Stimulated activated CD8-positive, alpha-beta memory T cell treated with anti-CD3 and anti-CD28 coated beads, Interleukin-2, amount 100 ng/mL, for 48 hours (primary cell): Measurements from ENCODE around the gene CSF1R.
"Not testable (repeated sequence)": the region's sequence is repeated elsewhere in the genome, so short reads cannot be mapped to it uniquely, and the experiment has no call there.

ENCODE experiments used
- DNase-seq, 2 donors: peaks; one replicate each; pipeline ENCODE4 v3.0.0-alpha.2; 2020; ENCODE audit warnings: low read depth in 2 of 2

CSF1R gene

DNA sequence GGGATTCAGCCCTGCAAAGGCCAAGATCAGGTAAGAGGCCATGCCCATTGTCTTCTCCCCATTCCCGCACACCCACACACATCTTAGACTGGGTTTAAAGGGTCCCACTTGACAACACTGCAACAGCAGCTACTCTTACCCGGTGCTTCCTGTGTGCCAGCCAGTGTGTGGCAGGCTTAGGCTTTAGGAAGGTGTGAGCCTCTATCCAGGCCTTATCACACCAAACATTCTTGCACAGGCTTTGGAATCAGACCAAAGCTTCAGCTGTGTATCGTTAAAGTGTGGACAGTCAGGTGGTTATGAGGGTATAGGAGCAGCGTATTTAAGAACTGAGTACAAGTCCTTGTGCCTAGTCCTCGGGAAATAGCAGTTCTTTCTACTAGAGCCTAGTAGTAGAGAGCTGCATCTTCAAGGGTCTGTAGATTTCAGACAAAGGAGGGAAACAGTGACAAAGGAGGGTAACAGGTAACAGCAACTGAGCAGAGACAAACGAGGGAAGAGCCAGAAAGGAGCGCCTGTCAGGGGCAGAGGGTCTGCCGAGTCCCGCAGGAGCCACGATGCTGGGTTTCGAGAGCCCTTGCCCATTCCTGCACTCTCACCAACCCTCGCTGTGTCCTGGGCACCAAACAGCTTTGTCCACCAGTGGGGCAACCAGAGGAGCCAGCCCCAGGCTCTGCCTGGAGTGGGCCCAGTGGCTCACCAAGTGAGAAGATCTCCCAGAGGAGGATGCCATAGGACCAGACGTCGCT, 30.9 kb downstream of the CSF1R start:
- DNase-seq = no peak

DNA sequence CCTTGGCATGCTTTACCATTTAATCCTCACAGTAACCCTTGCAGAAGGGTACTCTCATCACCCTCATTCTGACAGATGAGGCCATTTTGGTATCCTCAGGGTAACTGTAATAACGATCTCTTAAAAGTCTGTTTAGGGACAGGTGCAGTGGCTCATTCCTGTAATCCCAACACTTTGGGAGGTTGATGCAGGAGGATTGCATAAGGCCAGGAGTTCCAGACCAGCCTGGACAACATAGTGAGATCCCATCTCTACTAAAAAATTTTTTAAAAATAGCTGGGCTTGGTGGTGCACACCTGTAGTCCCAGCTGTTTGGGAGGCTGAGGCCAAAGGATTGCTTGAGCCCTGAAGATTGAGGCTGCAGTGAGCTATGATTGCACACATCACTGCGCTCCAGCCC, 31.8 kb downstream of the CSF1R start:
- DNase-seq = no peak

DNA sequence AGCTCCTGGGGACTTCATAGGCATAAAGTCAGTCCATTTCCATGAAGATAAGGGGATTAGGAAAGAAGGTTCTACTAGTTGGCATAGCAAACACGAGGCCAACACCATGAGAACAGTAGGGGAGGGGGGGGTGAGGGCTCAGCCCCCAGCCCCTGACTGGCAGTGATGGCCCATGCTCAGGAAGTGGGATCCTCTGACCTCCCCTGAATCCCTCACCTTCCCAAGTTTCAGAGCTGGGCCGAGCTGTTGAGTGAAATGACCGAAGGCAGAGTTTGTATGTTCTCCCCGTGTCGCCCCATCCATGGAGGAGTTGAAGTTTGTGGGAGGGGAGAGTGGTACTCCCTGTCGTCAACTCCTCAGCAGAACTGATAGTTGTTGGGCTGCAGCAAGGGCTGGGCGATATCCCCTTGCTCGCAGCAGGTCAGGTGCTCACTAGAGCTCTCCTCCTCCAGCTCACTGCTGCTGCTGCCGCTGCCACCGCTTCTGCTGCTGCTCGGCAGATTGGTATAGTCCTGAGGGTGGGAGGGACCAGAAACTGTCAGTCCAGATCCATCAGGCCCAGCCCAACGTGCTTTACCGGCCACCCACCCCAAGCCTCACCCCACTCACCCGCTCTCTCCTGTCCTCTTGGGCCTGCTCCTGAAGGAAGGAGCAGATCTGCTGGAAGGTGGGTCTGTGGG, 32.5 kb downstream of the CSF1R start:
- DNase-seq = no peak

DNA sequence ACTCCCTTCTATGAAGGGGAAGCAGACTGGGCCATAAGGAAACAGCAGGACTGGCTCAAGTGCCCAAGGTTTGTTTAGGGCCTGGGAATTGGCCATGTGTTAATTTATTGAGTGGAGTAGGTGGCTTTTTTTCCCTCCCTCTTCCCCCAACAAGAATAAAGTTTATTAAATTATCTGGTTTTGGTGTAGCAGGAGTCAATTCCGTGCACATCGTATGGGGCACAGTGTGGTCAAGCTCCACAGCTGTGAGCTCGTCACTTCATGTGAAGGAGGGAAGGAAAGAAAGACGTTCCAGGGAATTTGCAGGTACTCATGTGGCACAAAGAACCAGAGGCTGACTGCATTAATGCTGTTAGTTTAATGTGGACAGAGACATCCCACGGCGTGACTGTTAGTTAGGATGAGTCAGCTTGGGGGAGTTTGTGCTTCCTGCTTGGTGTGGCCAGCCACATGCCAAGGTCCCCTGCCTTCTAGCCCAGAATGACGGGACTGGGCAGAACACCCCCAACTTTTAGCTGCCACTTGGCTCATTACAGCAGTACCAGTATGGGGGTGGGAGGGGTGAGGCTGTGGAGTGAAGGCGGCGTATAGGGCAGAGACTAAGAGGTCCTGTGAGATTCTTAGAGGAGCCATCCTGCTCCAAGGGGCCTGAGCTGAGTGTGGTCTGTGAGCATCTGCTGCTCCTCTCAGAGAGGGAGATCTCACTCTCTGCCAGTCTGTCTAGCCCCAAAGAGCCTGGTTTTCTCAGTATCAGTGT, 33.2 kb downstream of the CSF1R start:
- no peak for DNase-seq

- no peak for DNase-seq
Measured at GRCh38 chr5:150052226-150052955, 34.0 kb downstream of the CSF1R start.

GRCh38 chr5:150051657-150052195, 34.6 kb downstream of the CSF1R start:
- DNase-seq = no peak

GRCh38 chr5:150050172-150050811, 36.1 kb downstream of the CSF1R start:
- DNase-seq = not testable (repeated sequence)

GRCh38 chr5:150046031-150046430, 40.3 kb downstream of the CSF1R start:
- DNase-seq = no peak

- no peak for DNase-seq
Measured at GRCh38 chr5:150045549-150045948, 40.8 kb downstream of the CSF1R start.

DNA sequence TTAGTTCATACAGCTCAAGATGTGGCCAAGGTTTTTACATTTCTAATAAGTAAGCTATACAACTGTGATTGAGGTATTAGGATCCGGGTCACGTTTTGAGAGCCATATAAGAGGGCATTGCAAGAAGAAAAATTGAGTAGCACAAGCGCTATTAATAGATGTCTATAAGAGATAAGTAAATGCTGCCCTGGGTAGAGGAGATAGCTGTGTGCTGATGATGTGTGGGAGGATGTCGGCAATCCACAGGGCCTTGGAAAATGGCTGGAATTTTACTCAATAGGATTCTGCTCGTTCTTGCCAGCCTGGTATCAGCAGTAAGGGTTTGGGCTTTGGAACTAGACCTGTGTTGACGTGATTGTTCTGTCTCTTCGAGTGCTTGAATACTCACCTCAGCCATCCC, 41.6 kb downstream of the CSF1R start:
- no peak for DNase-seq

- DNase-seq = no peak
Measured at GRCh38 chr5:150044329-150044681, 42.0 kb downstream of the CSF1R start.

DNA sequence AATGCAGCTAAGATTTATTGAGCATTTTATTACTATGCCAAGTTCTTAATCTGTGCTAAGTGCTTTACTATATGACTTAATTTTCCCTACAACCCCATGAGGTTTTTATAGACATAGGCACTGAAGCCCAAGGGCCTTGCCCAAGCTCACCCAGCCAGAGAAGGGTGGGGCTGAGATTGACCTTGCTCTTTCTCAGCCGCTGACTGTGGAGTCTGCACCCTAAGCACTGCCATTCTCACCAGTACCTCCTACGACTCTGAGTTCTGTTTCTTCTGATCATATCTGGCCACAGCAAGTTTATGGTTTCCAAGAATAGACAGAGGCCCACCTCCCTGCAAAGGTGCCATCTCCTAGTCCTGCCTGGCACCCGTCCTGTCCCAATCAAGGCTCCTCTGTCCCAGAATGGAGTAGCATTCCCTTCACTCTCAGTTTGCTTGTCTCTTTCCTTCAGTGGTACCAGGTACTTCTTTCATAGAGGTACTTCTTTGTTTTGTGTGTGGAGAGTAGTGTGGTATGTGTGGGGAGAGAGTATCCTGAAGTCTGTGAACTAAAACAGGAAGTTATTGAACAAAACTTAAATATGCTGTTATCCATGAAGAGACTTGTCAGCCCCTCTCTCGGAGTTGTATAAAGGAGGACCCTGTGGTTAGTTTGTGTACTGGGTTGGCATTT, 42.6 kb downstream of the CSF1R start:
- DNase-seq = no peak

GRCh38 chr5:150042459-150042858, 43.9 kb downstream of the CSF1R start:
- no peak for DNase-seq

GRCh38 chr5:150038547-150038946, 47.8 kb downstream of the CSF1R start:
- DNase-seq = no peak

GRCh38 chr5:150036513-150036912, 49.8 kb downstream of the CSF1R start:
- no peak for DNase-seq

- DNase-seq = no peak
Measured at GRCh38 chr5:150035139-150035895, 51.0 kb downstream of the CSF1R start.

GRCh38 chr5:150034662-150035061, 51.7 kb downstream of the CSF1R start:
- DNase-seq = no peak

GRCh38 chr5:150033334-150033733, 53.0 kb downstream of the CSF1R start:
- no peak for DNase-seq

- not testable (repeated sequence) for DNase-seq
Measured at GRCh38 chr5:150028047-150028446, 58.3 kb downstream of the CSF1R start.

DNA sequence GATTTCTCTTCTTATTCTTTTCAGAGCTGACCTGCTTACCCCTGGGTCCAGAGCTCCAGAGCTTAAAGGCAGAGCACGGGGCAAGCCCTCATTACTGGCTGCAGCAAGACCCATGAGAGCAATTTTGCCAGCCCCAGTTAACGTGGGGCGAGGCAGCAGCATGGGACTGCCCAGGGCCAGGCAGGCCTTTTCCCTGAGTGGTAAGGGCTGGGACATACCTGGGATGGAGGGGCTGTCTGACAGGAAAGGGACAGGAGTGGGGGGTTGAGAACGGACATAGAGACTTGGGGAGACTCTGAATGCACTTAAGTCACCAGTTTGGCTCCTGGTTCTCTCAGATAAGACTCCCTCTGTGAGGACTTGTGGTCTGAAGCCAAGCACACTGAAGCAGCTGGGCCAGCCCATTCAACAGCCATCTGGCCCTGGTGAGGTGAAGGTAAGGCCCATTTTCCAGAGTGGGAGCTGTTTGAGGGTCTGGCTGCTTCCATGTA, 59.6 kb downstream of the CSF1R start:
- DNase-seq = no peak
